ENCODE results near the gene TTC9. TPM values are rescaled to one million over a fixed set of nuclear protein-coding genes. Genes with fewer than 3 reads are reported as not detected.
A peak's percentile ranks its signal among the peaks of the same experiment; 100 is the strongest.

The TTC9 gene
- total and polyA plus RNA-seq, 2 experiments from 2014 or later, result 10.3 to 34.2 TPM

DNA sequence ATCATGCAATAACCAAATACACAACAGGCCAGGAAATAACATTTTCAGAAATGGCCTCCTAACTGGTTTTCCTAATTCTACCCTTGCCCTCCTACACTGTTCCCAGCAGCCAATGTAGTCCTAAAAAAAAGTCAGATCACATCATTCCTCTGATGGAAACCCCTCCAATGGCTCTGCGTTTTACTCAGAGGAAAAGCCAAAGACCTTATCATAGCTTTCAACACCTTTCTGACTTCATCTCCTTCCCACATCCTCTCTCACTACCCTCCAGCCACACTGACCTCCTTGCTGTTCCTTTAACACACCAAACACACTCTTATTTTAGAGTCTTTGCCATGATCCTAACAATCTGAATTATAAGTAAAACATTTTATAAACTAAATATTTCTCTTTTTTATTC, 42.4 kb upstream of the TTC9 start (continued):
- TF ChIP-seq, protein P1, sequence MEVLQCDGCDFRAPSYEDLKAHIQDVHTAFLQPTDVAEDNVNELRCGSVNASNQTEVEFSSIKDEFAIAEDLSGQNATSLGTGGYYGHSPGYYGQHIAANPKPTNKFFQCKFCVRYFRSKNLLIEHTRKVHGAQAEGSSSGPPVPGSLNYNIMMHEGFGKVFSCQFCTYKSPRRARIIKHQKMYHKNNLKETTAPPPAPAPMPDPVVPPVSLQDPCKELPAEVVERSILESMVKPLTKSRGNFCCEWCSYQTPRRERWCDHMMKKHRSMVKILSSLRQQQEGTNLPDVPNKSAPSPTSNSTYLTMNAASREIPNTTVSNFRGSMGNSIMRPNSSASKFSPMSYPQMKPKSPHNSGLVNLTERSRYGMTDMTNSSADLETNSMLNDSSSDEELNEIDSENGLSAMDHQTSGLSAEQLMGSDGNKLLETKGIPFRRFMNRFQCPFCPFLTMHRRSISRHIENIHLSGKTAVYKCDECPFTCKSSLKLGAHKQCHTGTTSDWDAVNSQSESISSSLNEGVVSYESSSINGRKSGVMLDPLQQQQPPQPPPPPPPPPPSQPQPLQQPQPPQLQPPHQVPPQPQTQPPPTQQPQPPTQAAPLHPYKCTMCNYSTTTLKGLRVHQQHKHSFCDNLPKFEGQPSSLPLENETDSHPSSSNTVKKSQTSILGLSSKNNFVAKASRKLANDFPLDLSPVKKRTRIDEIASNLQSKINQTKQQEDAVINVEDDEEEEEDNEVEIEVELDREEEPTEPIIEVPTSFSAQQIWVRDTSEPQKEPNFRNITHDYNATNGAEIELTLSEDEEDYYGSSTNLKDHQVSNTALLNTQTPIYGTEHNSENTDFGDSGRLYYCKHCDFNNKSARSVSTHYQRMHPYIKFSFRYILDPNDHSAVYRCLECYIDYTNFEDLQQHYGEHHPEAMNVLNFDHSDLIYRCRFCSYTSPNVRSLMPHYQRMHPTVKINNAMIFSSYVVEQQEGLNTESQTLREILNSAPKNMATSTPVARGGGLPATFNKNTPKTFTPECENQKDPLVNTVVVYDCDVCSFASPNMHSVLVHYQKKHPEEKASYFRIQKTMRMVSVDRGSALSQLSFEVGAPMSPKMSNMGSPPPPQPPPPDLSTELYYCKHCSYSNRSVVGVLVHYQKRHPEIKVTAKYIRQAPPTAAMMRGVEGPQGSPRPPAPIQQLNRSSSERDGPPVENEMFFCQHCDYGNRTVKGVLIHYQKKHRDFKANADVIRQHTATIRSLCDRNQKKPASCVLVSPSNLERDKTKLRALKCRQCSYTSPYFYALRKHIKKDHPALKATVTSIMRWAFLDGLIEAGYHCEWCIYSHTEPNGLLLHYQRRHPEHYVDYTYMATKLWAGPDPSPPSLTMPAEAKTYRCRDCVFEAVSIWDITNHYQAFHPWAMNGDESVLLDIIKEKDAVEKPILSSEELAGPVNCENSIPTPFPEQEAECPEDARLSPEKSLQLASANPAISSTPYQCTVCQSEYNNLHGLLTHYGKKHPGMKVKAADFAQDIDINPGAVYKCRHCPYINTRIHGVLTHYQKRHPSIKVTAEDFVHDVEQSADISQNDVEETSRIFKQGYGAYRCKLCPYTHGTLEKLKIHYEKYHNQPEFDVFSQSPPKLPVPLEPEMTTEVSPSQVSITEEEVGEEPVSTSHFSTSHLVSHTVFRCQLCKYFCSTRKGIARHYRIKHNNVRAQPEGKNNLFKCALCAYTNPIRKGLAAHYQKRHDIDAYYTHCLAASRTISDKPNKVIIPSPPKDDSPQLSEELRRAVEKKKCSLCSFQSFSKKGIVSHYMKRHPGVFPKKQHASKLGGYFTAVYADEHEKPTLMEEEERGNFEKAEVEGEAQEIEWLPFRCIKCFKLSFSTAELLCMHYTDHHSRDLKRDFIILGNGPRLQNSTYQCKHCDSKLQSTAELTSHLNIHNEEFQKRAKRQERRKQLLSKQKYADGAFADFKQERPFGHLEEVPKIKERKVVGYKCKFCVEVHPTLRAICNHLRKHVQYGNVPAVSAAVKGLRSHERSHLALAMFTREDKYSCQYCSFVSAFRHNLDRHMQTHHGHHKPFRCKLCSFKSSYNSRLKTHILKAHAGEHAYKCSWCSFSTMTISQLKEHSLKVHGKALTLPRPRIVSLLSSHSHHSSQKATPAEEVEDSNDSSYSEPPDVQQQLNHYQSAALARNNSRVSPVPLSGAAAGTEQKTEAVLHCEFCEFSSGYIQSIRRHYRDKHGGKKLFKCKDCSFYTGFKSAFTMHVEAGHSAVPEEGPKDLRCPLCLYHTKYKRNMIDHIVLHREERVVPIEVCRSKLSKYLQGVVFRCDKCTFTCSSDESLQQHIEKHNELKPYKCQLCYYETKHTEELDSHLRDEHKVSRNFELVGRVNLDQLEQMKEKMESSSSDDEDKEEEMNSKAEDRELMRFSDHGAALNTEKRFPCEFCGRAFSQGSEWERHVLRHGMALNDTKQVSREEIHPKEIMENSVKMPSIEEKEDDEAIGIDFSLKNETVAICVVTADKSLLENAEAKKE (CRISPR knock-in tag; IDR thresholded peaks at IDR 0.05), result no peak
- TF ChIP-seq ZNF331 (CRISPR knock-in tag; IDR thresholded peaks at IDR 0.05; ENCODE audit: low read depth) (no peak), EZH2 (IDR thresholded peaks at IDR 0.05; ENCODE audit: low read depth, unreplicated experiment) (no peak), NANOG (IDR thresholded peaks at IDR 0.05; ENCODE audit: borderline replicate concordance) (no peak)

GRCh38 chr14:70600382-70601157, 41.1 kb upstream of the TTC9 start, which contains the start of gene MED6:
Gene MED6, minus strand, starts transcription at chr14:70600655. Its CDS starts 18 bp downstream, at chr14:70600637.
- no peaks in the 10 kb centered on the region for H3K9me3 Mint-ChIP-seq
- Histone ChIP-seq H3K27me3 (ENCODE audit: insufficient read depth) (no peaks in the 10 kb centered on the region), H2AFZ (peak within 1 kb of the TSS; percentile 72), H3K4me2 (peak within 1 kb of the TSS; percentile 92), H4K20me1 (replicated peaks; ENCODE audit: insufficient read depth) (0 out of 2 replicates have a peak, but pooled peaks cover 4% of the 10 kb centered on the region), H3K4me3 (peak within 1 kb of the TSS; percentile 81), H3F3A (replicated peaks; ENCODE audit: low read depth) (no peaks in the 10 kb centered on the region), H3K36me3 (ENCODE audit: insufficient read depth) (peaks cover 6% of the 10 kb centered on the region; the same call in 1 of the 2 replicates), H3K27ac (ENCODE audit: low read depth) (peak within 1 kb of the TSS; percentile 82), H3K79me2 (replicated peaks; ENCODE audit: insufficient read depth) (peaks cover 49% of the 10 kb centered on the region), H3K4me1 (ENCODE audit: insufficient read depth) (peaks cover 6% of the 10 kb centered on the region; the same call in 1 of the 2 replicates), H3K9me2 (ENCODE audit: insufficient read depth) (no peaks in the 10 kb centered on the region)
- DNase-seq (ENCODE audit: low spot score) (peak; percentile 98), ATAC-seq (peak; percentile 95)
- peak within 1 kb of the TSS; percentile 100 for H3K4me3 Mint-ChIP-seq
- peak within 1 kb of the TSS; percentile 99 for H3K27ac Mint-ChIP-seq
- peaks cover 9% of the 10 kb centered on the region for H3K4me1 Mint-ChIP-seq
- H3K36me3 Mint-ChIP-seq (ENCODE audit: low read depth), result peaks cover 9% of the 10 kb centered on the region; the same call in 2 of the 3 replicates
- peaks cover 5% of the 10 kb centered on the region for H3K27me3 Mint-ChIP-seq (ENCODE audit: insufficient read depth, low read depth, poor library complexity)
- TF ChIP-seq ZNF331 (CRISPR knock-in tag; IDR thresholded peaks at IDR 0.05; ENCODE audit: low read depth) (no peak), ZNF114 (CRISPR knock-in tag; IDR thresholded peaks at IDR 0.05) (no peak), ETS1 (IDR thresholded peaks at IDR 0.05) (peak; percentile 87), EZH2phosphoT487 (IDR thresholded peaks at IDR 0.05; ENCODE audit: unreplicated experiment) (no peak), CREB1 (CRISPR knock-in tag; IDR thresholded peaks at IDR 0.05; ENCODE audit: low read depth) (peak; percentile 97), POLR2AphosphoS5 (IDR thresholded peaks at IDR 0.05; ENCODE audit: low read depth) (peak; percentile 62), EZH2 (IDR thresholded peaks at IDR 0.05; ENCODE audit: low read depth, unreplicated experiment) (no peak)
